IMR-90 (cell line): ENCODE data around the gene COX8C. TPM values are rescaled to one million over a fixed set of nuclear protein-coding genes. Genes with fewer than 3 reads are reported as not detected.

Experiments
- ATAC-seq: fragments of 200-7000 bp; cut with Tn5 transposase; 2 replicates; pipeline ENCODE4 v1.9.1; 2020; ENCODE audit warnings: low read depth, mild to moderate bottlenecking, moderate library complexity
- BruUV-seq: library from RNA; stranded (reverse); fragments of 400-500 nt; replicated peaks from 2 replicates; lab custom pipeline; 2021; lab: Mats Ljungman, UMichigan
- CTCF ChIA-PET: fragments of 300-600 bp; formaldehyde crosslinking; extraction: SDS; loops from one replicate; lab custom pipeline; 2021; ENCODE audit warnings: antibody characterized with exemption; lab: Yijun Ruan, JAX
- POLR2A ChIA-PET: fragments of 300-600 bp; sonication (Branson Sonifier 250); formaldehyde crosslinking; loops from one replicate; lab custom pipeline; 2022; ENCODE audit warnings: antibody characterized with exemption; ENCODE audit not compliant: unreplicated experiment; lab: Charles Lee
- DNase-seq: peaks from one replicate; pipeline ENCODE4 v3.0.0; 2013
- H2AFZ ChIP-seq: replicated peaks from 2 replicates; pipeline ENCODE3; 2013; ENCODE audit warnings: low read length, mild to moderate bottlenecking; ENCODE audit not compliant: poor library complexity
- H2AK5ac ChIP-seq: 2 replicates; pipeline ENCODE4 v1.6.1; 2013; ENCODE audit warnings: low read depth, low read length, inconsistent platforms
- H2AK9ac ChIP-seq: replicated peaks from 2 replicates; pipeline ENCODE3; 2013; ENCODE audit warnings: mild to moderate bottlenecking, low read depth, low read length, moderate library complexity; ENCODE audit not compliant: poor library complexity
- H2BK120ac ChIP-seq: 2 replicates; pipeline ENCODE4 v1.6.1; 2013; ENCODE audit warnings: low read depth, low read length, inconsistent platforms
- H2BK15ac ChIP-seq: 3 replicates; pipeline ENCODE4 v1.6.1; 2013; ENCODE audit warnings: low read depth, low read length, inconsistent platforms
- H2BK20ac ChIP-seq: 2 replicates; pipeline ENCODE4 v1.6.1; 2013; ENCODE audit warnings: low read depth, mild to moderate bottlenecking, inconsistent platforms, low read length, moderate library complexity
- H2BK5ac ChIP-seq: 2 replicates; pipeline ENCODE4 v1.6.1; 2013; ENCODE audit warnings: mild to moderate bottlenecking, low read depth, low read length, inconsistent platforms; ENCODE audit not compliant: poor library complexity, severe bottlenecking
- H3K14ac ChIP-seq: replicated peaks from 2 replicates; pipeline ENCODE4 v1.6.1; 2013; ENCODE audit warnings: low read depth, low read length, inconsistent platforms
- H3K18ac ChIP-seq: 2 replicates; pipeline ENCODE4 v1.6.1; 2013; ENCODE audit warnings: low read depth, low read length, control low read depth
- H3K23ac ChIP-seq: 2 replicates; pipeline ENCODE4 v1.6.1; 2013; ENCODE audit warnings: low read depth, low read length, inconsistent platforms
- H3K27ac ChIP-seq: 2 replicates; pipeline ENCODE4 v1.5.1; 2013; ENCODE audit warnings: mild to moderate bottlenecking, control low read depth, low read length; ENCODE audit not compliant: insufficient read depth
- H3K27me3 ChIP-seq: 2 replicates; pipeline ENCODE4 v1.6.1; 2013; ENCODE audit warnings: low read length; ENCODE audit not compliant: control insufficient read depth, insufficient read depth
- H3K36me3 ChIP-seq: 2 replicates; pipeline ENCODE4 v1.6.1; 2013; ENCODE audit warnings: low read length, mixed read lengths; ENCODE audit not compliant: control insufficient read depth, insufficient read depth
- H3K4ac ChIP-seq: 2 replicates; pipeline ENCODE4 v1.6.1; 2013; ENCODE audit warnings: low read depth, low read length, inconsistent platforms
- H3K4me1 ChIP-seq: 2 replicates; pipeline ENCODE4 v1.6.1; 2013; ENCODE audit warnings: low read length, mixed read lengths; ENCODE audit not compliant: control insufficient read depth, insufficient read depth
- H3K4me2 ChIP-seq: 2 replicates; pipeline ENCODE4 v1.6.1; 2013; ENCODE audit warnings: low read depth, mild to moderate bottlenecking, control low read depth, low read length, moderate library complexity
- H3K4me3 ChIP-seq: 2 replicates; pipeline ENCODE4 v1.5.1; 2013; ENCODE audit warnings: low read depth, mild to moderate bottlenecking, control low read depth, low read length, moderate library complexity; ENCODE audit not compliant: insufficient read depth
- H3K56ac ChIP-seq: 2 replicates; pipeline ENCODE4 v1.6.1; 2013; ENCODE audit warnings: low read length, inconsistent platforms; ENCODE audit not compliant: insufficient read depth; ENCODE audit errors: extremely low read depth
- H3K79me1 ChIP-seq, 2 experiments: 2 replicates each; pipeline ENCODE4 v1.6.1; 2013; ENCODE audit warnings: low read length in 2 of 2, inconsistent platforms in 1 of 2, low read depth in 1 of 2
- H3K9ac ChIP-seq: 2 replicates; pipeline ENCODE4 v1.6.1; 2013; ENCODE audit warnings: low read depth, low read length, control low read depth
- H3K9me1 ChIP-seq: 2 replicates; pipeline ENCODE4 v1.6.1; 2013; ENCODE audit warnings: low read length, inconsistent platforms; ENCODE audit not compliant: insufficient read depth
- H3K9me3 ChIP-seq: 2 replicates; pipeline ENCODE4 v1.6.1; 2013; ENCODE audit warnings: low read length; ENCODE audit not compliant: control insufficient read depth, insufficient read depth
- H4K20me1 ChIP-seq: 2 replicates; pipeline ENCODE4 v1.6.1; 2013; ENCODE audit warnings: low read length, inconsistent platforms; ENCODE audit not compliant: insufficient read depth
- H4K5ac ChIP-seq: 2 replicates; pipeline ENCODE4 v1.6.1; 2013; ENCODE audit warnings: mild to moderate bottlenecking, low read depth, low read length, control low read depth
- H4K8ac ChIP-seq, 2 experiments: 2 replicates each; pipeline ENCODE4 v1.6.1; 2013; ENCODE audit warnings: low read depth in 2 of 2, low read length in 2 of 2, control low read depth in 1 of 2, inconsistent platforms in 1 of 2
- H4K91ac ChIP-seq: 2 replicates; pipeline ENCODE4 v1.6.1; 2013; ENCODE audit warnings: low read depth, low read length, inconsistent platforms; ENCODE audit not compliant: insufficient read depth
- BHLHE40 ChIP-seq: fragments of 150-350 bp; IDR thresholded peaks from 2 replicates; pipeline ENCODE4 v1.6.1; 2016; ENCODE audit warnings: mild to moderate bottlenecking, low read depth, low read length
- CHD1 ChIP-seq: IDR thresholded peaks from 2 replicates; pipeline ENCODE4 v1.6.1; 2012; ENCODE audit warnings: low read depth, low read length, improper control_type of control experiment
- CTCF ChIP-seq: conservative IDR thresholded peaks from 2 replicates; pipeline ENCODE4 v1.5.1; 2012; ENCODE audit warnings: mild to moderate bottlenecking, low read depth, low read length, improper control_type of control experiment
- ELK1 ChIP-seq: fragments of 150-350 bp; IDR thresholded peaks from 2 replicates; pipeline ENCODE4 v1.6.1; 2016; ENCODE audit warnings: low read depth, mild to moderate bottlenecking, low read length, moderate library complexity, borderline replicate concordance
- FOS ChIP-seq: fragments of 150-350 bp; IDR thresholded peaks from 2 replicates; pipeline ENCODE4 v1.6.1; 2016; ENCODE audit warnings: low read depth, low read length
- MAFK ChIP-seq: IDR thresholded peaks from 2 replicates; pipeline ENCODE4 v1.6.1; 2012; ENCODE audit warnings: low read depth, low read length, improper control_type of control experiment
- MXI1 ChIP-seq: IDR thresholded peaks from 2 replicates; pipeline ENCODE4 v1.6.1; 2012; ENCODE audit warnings: low read depth, mild to moderate bottlenecking, low read length, moderate library complexity, borderline replicate concordance
- NFE2L2 ChIP-seq: fragments of 150-350 bp; IDR thresholded peaks from 2 replicates; pipeline ENCODE4 v1.6.1; 2016; ENCODE audit warnings: low read depth, mild to moderate bottlenecking, low read length
- RCOR1 ChIP-seq: IDR thresholded peaks from 2 replicates; pipeline ENCODE4 v1.6.1; 2012; ENCODE audit warnings: mild to moderate bottlenecking, low read length, improper control_type of control experiment; ENCODE audit not compliant: insufficient replicate concordance
- SMC3 ChIP-seq: fragments of 150-350 bp; IDR thresholded peaks from 2 replicates; pipeline ENCODE4 v1.6.1; 2016; ENCODE audit warnings: low read depth, mild to moderate bottlenecking, antibody characterized with exemption, low read length, moderate library complexity
- WGBS, 2 experiments: methylation state at CpG; one replicate each; pipeline versions ENCODE4 v1.1.5 to v1.1.7; 2013; ENCODE audit warnings: missing lambda C conversion rate in 2 of 2; ENCODE audit not compliant: insufficient read length in 1 of 2; ENCODE audit errors: extremely low coverage in 2 of 2; 5-methylcytosine and 5-hydroxymethylcytosine counted together
- dilution Hi-C: fragments of 300-500 bp; cut with HindIII; formaldehyde crosslinking; loops from one replicate; pipeline ENCODE4 v1.14.3; 2018; ENCODE audit warnings: low sequenced_read_pairs; ENCODE audit not compliant: unreplicated experiment
- in situ Hi-C: fragments of 300-500 bp; cut with MboI; formaldehyde crosslinking; loops from 3 replicates; pipeline ENCODE4 v1.14.3; 2019; ENCODE audit warnings: low sequenced_read_pairs, inconsistent platforms, mixed read lengths
- intact Hi-C: fragments of 100-400 bp; cut with micrococcal nuclease; formaldehyde crosslinking; loops from 2 replicates; pipeline ENCODE4 v1.10.0; 2022
- polyA plus RNA-seq, 3 experiments: library from polyadenylated mRNA; depleted of rRNA; stranded (reverse); fragments of >200 nt; gene quantifications; 2 replicates each; pipeline ENCODE4 v1.2.3, GENCODE V29; 2012; ENCODE audit warnings: low replicate concordance in 1 of 3
- total RNA-seq: library from RNA; depleted of rRNA; stranded (reverse); fragments of >200 nt; gene quantifications from 2 replicates; pipeline ENCODE4 v1.2.3, GENCODE V29; 2012

COX8C gene
- total and polyA plus RNA-seq, 2 of the 4 experiments (the other 2 are of a cell fraction), result not detected

GRCh38 chr14:93379831-93380230, 32.8 kb downstream of the COX8C start:
- ATAC-seq (no peak), DNase-seq (no peak)
- Histone ChIP-seq H3K27me3 (no peaks in the 10 kb centered on the region), H3K36me3 (no peaks in the 10 kb centered on the region), H4K5ac (no peak overlapping the region), H2BK5ac (no peak overlapping the region), H4K91ac (no peak overlapping the region), H3K79me1 (no peaks in the 10 kb centered on the region), H3K14ac (no peak overlapping the region), H3K27ac (no peak overlapping the region), H2BK120ac (no peak overlapping the region), H3K9me1 (no peaks in the 10 kb centered on the region), H3K4me3 (no peak overlapping the region), H3K9ac (no peak overlapping the region), H2AK9ac (no peak overlapping the region), H2BK15ac (no peak overlapping the region), H3K4me2 (no peak overlapping the region), H2AK5ac (no peak overlapping the region), H3K23ac (no peak overlapping the region), H3K9me3 (no peaks in the 10 kb centered on the region), H3K4me1 (no peaks in the 10 kb centered on the region), H4K8ac (no peak overlapping the region), H3K18ac (no peak overlapping the region), H3K4ac (no peak overlapping the region), H3K56ac (no peak overlapping the region), H2BK20ac (no peak overlapping the region), H4K20me1 (no peaks in the 10 kb centered on the region), H2AFZ (no peak overlapping the region)
- dilution Hi-C loops (no loop called here), intact Hi-C loops (no loop called here), in situ Hi-C loops (no loop called here)
- ChIA-PET POLR2A (no interaction called here), CTCF (no interaction called here)
- no CpG with 5 or more reads among the region's 1 CpG for WGBS, 2 experiments
- TF ChIP-seq BHLHE40 (no peak), NFE2L2 (no peak), SMC3 (no peak), FOS (no peak), CTCF (no peak), MXI1 (no peak), ELK1 (no peak), CHD1 (no peak), MAFK (no peak), RCOR1 (no peak)
- BruUV-seq, result no TSS peak
